ENCODE results near the gene WDR82.

The WDR82 gene

GRCh38 chr3:52238761-52239701 is 39.4 kb downstream of the WDR82 start, which contains the start of gene TWF2:
TWF2 (minus strand) TSS chr3:52239158; CDS start chr3:52239016, 142 bp downstream.
- peak; percentile 47 for TF ChIP-seq CTCF (IDR thresholded peaks at IDR 0.05; ENCODE audit: extremely low read depth, insufficient read depth, missing control alignments)
- in situ Hi-C loops (cut with MboI; ENCODE audit: low pct_unique_long_range_greater_than_20kb, low sequenced_read_pairs, unreplicated experiment): loop anchor here (10.0 kb wide), 1 partner anchor 106 kb away; no protein-coding TSS in a partner anchor
- DNase-seq (ENCODE audit: low spot score): peak; percentile 99

GRCh38 chr3:52238193-52238760 is 40.2 kb downstream of the WDR82 start:
- no peak for TF ChIP-seq CTCF (IDR thresholded peaks at IDR 0.05; ENCODE audit: extremely low read depth, insufficient read depth, missing control alignments)
- in situ Hi-C loops (cut with MboI; ENCODE audit: low pct_unique_long_range_greater_than_20kb, low sequenced_read_pairs, unreplicated experiment): loop anchor here (10.0 kb wide), 1 partner anchor 107 kb away; no protein-coding TSS in a partner anchor
- DNase-seq (ENCODE audit: low spot score): no peak

- no peak for TF ChIP-seq CTCF (IDR thresholded peaks at IDR 0.05; ENCODE audit: extremely low read depth, insufficient read depth, missing control alignments)
- in situ Hi-C loops (cut with MboI; ENCODE audit: low pct_unique_long_range_greater_than_20kb, low sequenced_read_pairs, unreplicated experiment): loop anchor here (10.0 kb wide), 1 partner anchor 107 kb away; no protein-coding TSS in a partner anchor
- no peak for DNase-seq (ENCODE audit: low spot score)
These were observed 40.7 kb downstream of the WDR82 start for GRCh38 chr3:52237657-52238172.

- no peak for DNase-seq (ENCODE audit: low spot score)
- TF ChIP-seq CTCF (IDR thresholded peaks at IDR 0.05; ENCODE audit: extremely low read depth, insufficient read depth, missing control alignments): no peak
- in situ Hi-C loops (cut with MboI; ENCODE audit: low pct_unique_long_range_greater_than_20kb, low sequenced_read_pairs, unreplicated experiment): loop anchor here (10.0 kb wide), 1 partner anchor 108 kb away; no protein-coding TSS in a partner anchor
These were observed 41.3 kb downstream of the WDR82 start for GRCh38 chr3:52237006-52237656.

- in situ Hi-C loops (cut with MboI; ENCODE audit: low pct_unique_long_range_greater_than_20kb, low sequenced_read_pairs, unreplicated experiment): loop anchor here (10.0 kb wide), 1 partner anchor 108 kb away; no protein-coding TSS in a partner anchor
- no peak for DNase-seq (ENCODE audit: low spot score)
- TF ChIP-seq CTCF (IDR thresholded peaks at IDR 0.05; ENCODE audit: extremely low read depth, insufficient read depth, missing control alignments): no peak
These were observed 42.0 kb downstream of the WDR82 start for GRCh38 chr3:52236424-52236886.

All from GM13977 (cell line).